ENCODE measurements around the gene GRIN2A.

DNA sequence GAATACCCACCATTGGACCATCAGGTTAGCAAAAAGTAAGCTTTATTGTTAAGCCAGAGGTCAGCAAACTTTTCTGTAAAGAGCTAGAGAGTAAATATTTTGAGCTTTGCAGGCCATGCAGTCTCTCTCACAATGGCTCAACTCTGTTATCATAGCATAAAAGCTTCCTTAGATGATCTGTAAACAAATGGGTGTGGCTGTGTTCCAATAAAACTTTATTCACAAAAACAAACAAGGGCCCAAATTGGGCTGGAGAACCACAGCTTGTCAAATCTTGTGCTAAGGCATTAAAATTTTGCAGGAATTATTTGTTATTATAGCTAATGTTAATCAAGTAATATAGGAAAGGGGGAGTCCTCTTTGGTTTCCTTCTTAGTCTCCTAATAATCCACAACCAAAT is 153.6 kb downstream of the GRIN2A start:
- TF ChIP-seq FOSL2 (IDR thresholded peaks at IDR 0.05) = no peak
- no peak for TF ChIP-seq FOSL2 (CRISPR knock-in tag; IDR thresholded peaks at IDR 0.05)
- TF ChIP-seq, protein P1, sequence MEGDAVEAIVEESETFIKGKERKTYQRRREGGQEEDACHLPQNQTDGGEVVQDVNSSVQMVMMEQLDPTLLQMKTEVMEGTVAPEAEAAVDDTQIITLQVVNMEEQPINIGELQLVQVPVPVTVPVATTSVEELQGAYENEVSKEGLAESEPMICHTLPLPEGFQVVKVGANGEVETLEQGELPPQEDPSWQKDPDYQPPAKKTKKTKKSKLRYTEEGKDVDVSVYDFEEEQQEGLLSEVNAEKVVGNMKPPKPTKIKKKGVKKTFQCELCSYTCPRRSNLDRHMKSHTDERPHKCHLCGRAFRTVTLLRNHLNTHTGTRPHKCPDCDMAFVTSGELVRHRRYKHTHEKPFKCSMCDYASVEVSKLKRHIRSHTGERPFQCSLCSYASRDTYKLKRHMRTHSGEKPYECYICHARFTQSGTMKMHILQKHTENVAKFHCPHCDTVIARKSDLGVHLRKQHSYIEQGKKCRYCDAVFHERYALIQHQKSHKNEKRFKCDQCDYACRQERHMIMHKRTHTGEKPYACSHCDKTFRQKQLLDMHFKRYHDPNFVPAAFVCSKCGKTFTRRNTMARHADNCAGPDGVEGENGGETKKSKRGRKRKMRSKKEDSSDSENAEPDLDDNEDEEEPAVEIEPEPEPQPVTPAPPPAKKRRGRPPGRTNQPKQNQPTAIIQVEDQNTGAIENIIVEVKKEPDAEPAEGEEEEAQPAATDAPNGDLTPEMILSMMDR (IDR thresholded peaks at IDR 0.05) = no peak
- TF ChIP-seq POLR2A (IDR thresholded peaks at IDR 0.05; ENCODE audit: low read length) = no peak
- no peak for TF ChIP-seq EP300 (IDR thresholded peaks at IDR 0.05)
- TF ChIP-seq, protein P2, sequence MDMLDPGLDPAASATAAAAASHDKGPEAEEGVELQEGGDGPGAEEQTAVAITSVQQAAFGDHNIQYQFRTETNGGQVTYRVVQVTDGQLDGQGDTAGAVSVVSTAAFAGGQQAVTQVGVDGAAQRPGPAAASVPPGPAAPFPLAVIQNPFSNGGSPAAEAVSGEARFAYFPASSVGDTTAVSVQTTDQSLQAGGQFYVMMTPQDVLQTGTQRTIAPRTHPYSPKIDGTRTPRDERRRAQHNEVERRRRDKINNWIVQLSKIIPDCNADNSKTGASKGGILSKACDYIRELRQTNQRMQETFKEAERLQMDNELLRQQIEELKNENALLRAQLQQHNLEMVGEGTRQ (IDR thresholded peaks at IDR 0.05) = no peak
